GM12878 (cell line): ENCODE measurements around the gene SEC16B.

Source experiments
- BCL11A ChIP-seq: IDR thresholded peaks from 2 replicates; pipeline ENCODE4 v1.6.1; 2011; ENCODE audit warnings: low read depth, low read length
- GABPA ChIP-seq: IDR thresholded peaks from 2 replicates; pipeline ENCODE4 v1.6.1; 2014; ENCODE audit warnings: antibody characterized with exemption, low read depth, mild to moderate bottlenecking, inconsistent platforms
- POLR2A ChIP-seq: IDR thresholded peaks from 2 replicates; pipeline ENCODE4 v1.6.1; 2011; ENCODE audit warnings: low read depth, mild to moderate bottlenecking, low read length
- SPI1 ChIP-seq: IDR thresholded peaks from 2 replicates; pipeline ENCODE4 v1.6.1; 2011; ENCODE audit warnings: low read depth, mild to moderate bottlenecking, low read length, moderate library complexity, borderline replicate concordance; ENCODE audit not compliant: insufficient read depth
- ZNF274 ChIP-seq: IDR thresholded peaks from one replicate; pipeline ENCODE4 v1.8.0; 2011; ENCODE audit not compliant: insufficient read length, insufficient read depth
- TF ChIP-seq, protein P1 (sequence below): IDR thresholded peaks from 2 replicates; pipeline ENCODE4 v1.6.1; 2012; ENCODE audit warnings: mild to moderate bottlenecking, low read depth, low read length

DNA sequence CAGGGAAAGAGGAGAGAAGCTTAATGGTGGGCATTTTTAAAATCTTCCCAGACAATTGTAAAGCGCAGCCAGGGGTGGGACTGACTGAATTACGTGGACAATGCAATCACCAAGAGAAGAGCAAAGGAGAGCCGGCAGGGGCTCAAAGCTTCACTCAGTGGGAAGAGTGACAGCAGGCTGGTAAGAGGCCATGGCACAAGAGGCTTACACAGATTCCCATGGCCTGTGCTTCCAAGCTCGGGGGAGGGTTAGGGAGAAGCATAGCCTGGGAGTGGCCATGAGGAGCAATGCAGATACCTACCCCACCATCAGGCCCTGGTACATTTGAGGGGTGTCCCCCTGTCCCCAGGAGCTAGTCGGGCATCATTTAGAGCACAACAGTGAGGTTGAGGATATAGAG is 27.1 kb upstream of the SEC16B start:
- no peak for TF ChIP-seq ZNF274
- TF ChIP-seq SPI1, result no peak
- no peak for TF ChIP-seq BCL11A
- TF ChIP-seq, protein P1, sequence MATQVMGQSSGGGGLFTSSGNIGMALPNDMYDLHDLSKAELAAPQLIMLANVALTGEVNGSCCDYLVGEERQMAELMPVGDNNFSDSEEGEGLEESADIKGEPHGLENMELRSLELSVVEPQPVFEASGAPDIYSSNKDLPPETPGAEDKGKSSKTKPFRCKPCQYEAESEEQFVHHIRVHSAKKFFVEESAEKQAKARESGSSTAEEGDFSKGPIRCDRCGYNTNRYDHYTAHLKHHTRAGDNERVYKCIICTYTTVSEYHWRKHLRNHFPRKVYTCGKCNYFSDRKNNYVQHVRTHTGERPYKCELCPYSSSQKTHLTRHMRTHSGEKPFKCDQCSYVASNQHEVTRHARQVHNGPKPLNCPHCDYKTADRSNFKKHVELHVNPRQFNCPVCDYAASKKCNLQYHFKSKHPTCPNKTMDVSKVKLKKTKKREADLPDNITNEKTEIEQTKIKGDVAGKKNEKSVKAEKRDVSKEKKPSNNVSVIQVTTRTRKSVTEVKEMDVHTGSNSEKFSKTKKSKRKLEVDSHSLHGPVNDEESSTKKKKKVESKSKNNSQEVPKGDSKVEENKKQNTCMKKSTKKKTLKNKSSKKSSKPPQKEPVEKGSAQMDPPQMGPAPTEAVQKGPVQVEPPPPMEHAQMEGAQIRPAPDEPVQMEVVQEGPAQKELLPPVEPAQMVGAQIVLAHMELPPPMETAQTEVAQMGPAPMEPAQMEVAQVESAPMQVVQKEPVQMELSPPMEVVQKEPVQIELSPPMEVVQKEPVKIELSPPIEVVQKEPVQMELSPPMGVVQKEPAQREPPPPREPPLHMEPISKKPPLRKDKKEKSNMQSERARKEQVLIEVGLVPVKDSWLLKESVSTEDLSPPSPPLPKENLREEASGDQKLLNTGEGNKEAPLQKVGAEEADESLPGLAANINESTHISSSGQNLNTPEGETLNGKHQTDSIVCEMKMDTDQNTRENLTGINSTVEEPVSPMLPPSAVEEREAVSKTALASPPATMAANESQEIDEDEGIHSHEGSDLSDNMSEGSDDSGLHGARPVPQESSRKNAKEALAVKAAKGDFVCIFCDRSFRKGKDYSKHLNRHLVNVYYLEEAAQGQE, result no peak
- TF ChIP-seq POLR2A, result no peak
- no peak for TF ChIP-seq GABPA
